ENCODE measurements around the gene MTMR2. TPM values are rescaled to one million over a fixed set of nuclear protein-coding genes. Genes with fewer than 3 reads are reported as not detected.

The MTMR2 gene
- polyA plus RNA-seq, 1 donor from 2014 or later, result 30.9 TPM

DNA sequence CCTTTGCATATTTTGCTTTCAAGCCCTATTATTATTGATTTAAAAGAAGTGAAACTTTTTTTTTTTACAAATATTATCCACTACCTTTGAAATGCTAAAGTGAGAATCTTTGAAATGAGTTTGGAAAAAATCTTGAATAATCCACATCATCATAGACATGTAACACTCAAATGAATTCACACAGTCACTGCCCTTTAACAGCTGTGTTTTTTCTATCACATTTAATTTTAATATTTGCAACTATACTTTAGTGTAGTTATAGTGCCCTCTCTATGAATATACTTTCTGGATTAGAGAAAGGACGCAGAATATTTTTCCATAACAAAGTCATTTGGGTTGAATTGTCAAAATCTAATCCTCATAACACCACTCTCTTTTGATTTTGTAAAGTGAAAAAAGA, 37.9 kb upstream of the MTMR2 start:
- Histone ChIP-seq H3K4me3 (ENCODE audit: low read length) (no peak overlapping the region), H3K79me2 (replicated peaks; ENCODE audit: insufficient read depth, low read length) (no peaks in the 10 kb centered on the region), H3K27me3 (ENCODE audit: insufficient read depth, low read depth, low read length) (no peaks in the 10 kb centered on the region), H4K20me1 (ENCODE audit: insufficient read depth) (no peaks in the 10 kb centered on the region), H3K9me3 (ENCODE audit: low read length) (no peaks in the 10 kb centered on the region), H3K27ac (ENCODE audit: low read length) (no peak overlapping the region), H3K36me3 (ENCODE audit: insufficient read depth, low read length) (no peaks in the 10 kb centered on the region), H3K9ac (ENCODE audit: low read length) (no peak overlapping the region), H2AFZ (ENCODE audit: low read depth, low read length) (no peak overlapping the region), H3K4me2 (ENCODE audit: low read length) (no peak overlapping the region), H3F3A (ENCODE audit: insufficient read depth, low read length, poor library complexity, severe bottlenecking) (no peaks in the 10 kb centered on the region), H3K9me2 (ENCODE audit: insufficient read depth, low read length) (no peaks in the 10 kb centered on the region)
- no peak for TF ChIP-seq RAD21 (conservative IDR thresholded peaks at IDR 0.05)
- TF ChIP-seq SMC3 (conservative IDR thresholded peaks at IDR 0.05; ENCODE audit: poor library complexity), result no peak

DNA sequence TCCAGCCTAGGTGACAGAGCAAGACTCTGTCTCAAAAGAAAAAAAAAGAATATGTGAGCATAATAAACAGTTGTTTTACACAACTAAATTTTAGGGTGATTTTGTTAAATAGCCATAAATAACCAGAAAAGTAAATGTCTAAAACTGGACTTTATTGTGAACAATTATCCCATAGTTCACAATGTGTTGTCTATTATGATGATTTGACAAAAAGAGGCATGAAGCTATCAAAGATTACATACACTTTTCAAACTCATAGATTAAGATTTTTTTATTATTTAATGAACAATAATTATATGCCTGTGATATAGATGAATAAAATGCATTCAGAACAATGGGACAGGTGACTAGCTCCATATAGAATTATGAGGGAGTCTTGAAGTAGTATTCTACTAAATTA, 27.0 kb upstream of the MTMR2 start:
- no peaks in the 10 kb centered on the region for H3F3A ChIP-seq (ENCODE audit: insufficient read depth, low read length, poor library complexity, severe bottlenecking)
- no peaks in the 10 kb centered on the region for H3K9me2 ChIP-seq (ENCODE audit: insufficient read depth, low read length)

More for the DNA sequence above, 27.0 kb upstream of the MTMR2 start:
- H3K27ac ChIP-seq (ENCODE audit: low read length), result no peak overlapping the region
- H3K4me3 ChIP-seq (ENCODE audit: low read length), result no peak overlapping the region
- no peak overlapping the region for H3K4me2 ChIP-seq (ENCODE audit: low read length)
- H3K27me3 ChIP-seq (ENCODE audit: insufficient read depth, low read depth, low read length), result no peaks in the 10 kb centered on the region
- H3K36me3 ChIP-seq (ENCODE audit: insufficient read depth, low read length), result no peaks in the 10 kb centered on the region
- H3K9ac ChIP-seq (ENCODE audit: low read length), result no peak overlapping the region
- H4K20me1 ChIP-seq (ENCODE audit: insufficient read depth), result no peaks in the 10 kb centered on the region
- no peaks in the 10 kb centered on the region for H3K79me2 ChIP-seq (replicated peaks; ENCODE audit: insufficient read depth, low read length)
- no peak overlapping the region for H2AFZ ChIP-seq (ENCODE audit: low read depth, low read length)
- no peaks in the 10 kb centered on the region for H3K9me3 ChIP-seq (ENCODE audit: low read length)
- TF ChIP-seq POLR2AphosphoS5 (IDR thresholded peaks at IDR 0.05) (no peak), MXI1 (conservative IDR thresholded peaks at IDR 0.05; ENCODE audit: poor library complexity, severe bottlenecking) (no peak), EP300 (conservative IDR thresholded peaks at IDR 0.05; ENCODE audit: poor library complexity, severe bottlenecking) (no peak), TAF1 (IDR thresholded peaks at IDR 0.05; ENCODE audit: low read depth) (no peak), SMC3 (conservative IDR thresholded peaks at IDR 0.05; ENCODE audit: poor library complexity) (no peak), RAD21 (conservative IDR thresholded peaks at IDR 0.05) (no peak), EZH2 (IDR thresholded peaks at IDR 0.05; ENCODE audit: borderline replicate concordance, insufficient read depth, low read length, poor library complexity, severe bottlenecking) (no peak)
- TF ChIP-seq, protein P1, sequence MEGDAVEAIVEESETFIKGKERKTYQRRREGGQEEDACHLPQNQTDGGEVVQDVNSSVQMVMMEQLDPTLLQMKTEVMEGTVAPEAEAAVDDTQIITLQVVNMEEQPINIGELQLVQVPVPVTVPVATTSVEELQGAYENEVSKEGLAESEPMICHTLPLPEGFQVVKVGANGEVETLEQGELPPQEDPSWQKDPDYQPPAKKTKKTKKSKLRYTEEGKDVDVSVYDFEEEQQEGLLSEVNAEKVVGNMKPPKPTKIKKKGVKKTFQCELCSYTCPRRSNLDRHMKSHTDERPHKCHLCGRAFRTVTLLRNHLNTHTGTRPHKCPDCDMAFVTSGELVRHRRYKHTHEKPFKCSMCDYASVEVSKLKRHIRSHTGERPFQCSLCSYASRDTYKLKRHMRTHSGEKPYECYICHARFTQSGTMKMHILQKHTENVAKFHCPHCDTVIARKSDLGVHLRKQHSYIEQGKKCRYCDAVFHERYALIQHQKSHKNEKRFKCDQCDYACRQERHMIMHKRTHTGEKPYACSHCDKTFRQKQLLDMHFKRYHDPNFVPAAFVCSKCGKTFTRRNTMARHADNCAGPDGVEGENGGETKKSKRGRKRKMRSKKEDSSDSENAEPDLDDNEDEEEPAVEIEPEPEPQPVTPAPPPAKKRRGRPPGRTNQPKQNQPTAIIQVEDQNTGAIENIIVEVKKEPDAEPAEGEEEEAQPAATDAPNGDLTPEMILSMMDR (IDR thresholded peaks at IDR 0.05; ENCODE audit: poor library complexity, severe bottlenecking), result no peak
- TF ChIP-seq, protein P2, sequence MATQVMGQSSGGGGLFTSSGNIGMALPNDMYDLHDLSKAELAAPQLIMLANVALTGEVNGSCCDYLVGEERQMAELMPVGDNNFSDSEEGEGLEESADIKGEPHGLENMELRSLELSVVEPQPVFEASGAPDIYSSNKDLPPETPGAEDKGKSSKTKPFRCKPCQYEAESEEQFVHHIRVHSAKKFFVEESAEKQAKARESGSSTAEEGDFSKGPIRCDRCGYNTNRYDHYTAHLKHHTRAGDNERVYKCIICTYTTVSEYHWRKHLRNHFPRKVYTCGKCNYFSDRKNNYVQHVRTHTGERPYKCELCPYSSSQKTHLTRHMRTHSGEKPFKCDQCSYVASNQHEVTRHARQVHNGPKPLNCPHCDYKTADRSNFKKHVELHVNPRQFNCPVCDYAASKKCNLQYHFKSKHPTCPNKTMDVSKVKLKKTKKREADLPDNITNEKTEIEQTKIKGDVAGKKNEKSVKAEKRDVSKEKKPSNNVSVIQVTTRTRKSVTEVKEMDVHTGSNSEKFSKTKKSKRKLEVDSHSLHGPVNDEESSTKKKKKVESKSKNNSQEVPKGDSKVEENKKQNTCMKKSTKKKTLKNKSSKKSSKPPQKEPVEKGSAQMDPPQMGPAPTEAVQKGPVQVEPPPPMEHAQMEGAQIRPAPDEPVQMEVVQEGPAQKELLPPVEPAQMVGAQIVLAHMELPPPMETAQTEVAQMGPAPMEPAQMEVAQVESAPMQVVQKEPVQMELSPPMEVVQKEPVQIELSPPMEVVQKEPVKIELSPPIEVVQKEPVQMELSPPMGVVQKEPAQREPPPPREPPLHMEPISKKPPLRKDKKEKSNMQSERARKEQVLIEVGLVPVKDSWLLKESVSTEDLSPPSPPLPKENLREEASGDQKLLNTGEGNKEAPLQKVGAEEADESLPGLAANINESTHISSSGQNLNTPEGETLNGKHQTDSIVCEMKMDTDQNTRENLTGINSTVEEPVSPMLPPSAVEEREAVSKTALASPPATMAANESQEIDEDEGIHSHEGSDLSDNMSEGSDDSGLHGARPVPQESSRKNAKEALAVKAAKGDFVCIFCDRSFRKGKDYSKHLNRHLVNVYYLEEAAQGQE (IDR thresholded peaks at IDR 0.05; ENCODE audit: borderline replicate concordance), result no peak
